AG09309 (cell line): ENCODE data around the gene TFAP2E.

Experiments
- DNase-seq: peaks from one replicate; pipeline ENCODE4 v3.0.0-alpha.2; 2010; ENCODE audit warnings: low read depth
- H3K4me3 ChIP-seq: 2 replicates; pipeline ENCODE4 v1.5.1; 2011; ENCODE audit warnings: mild to moderate bottlenecking, low read depth, low read length, moderate library complexity; ENCODE audit not compliant: control insufficient read depth
- CTCF ChIP-seq: IDR thresholded peaks from 2 replicates; pipeline ENCODE4 v1.5.1; 2011; ENCODE audit warnings: mild to moderate bottlenecking, low read depth, low read length, inconsistent platforms; ENCODE audit not compliant: insufficient read depth, control insufficient read depth; ENCODE audit errors: missing control alignments

TFAP2E gene

DNA sequence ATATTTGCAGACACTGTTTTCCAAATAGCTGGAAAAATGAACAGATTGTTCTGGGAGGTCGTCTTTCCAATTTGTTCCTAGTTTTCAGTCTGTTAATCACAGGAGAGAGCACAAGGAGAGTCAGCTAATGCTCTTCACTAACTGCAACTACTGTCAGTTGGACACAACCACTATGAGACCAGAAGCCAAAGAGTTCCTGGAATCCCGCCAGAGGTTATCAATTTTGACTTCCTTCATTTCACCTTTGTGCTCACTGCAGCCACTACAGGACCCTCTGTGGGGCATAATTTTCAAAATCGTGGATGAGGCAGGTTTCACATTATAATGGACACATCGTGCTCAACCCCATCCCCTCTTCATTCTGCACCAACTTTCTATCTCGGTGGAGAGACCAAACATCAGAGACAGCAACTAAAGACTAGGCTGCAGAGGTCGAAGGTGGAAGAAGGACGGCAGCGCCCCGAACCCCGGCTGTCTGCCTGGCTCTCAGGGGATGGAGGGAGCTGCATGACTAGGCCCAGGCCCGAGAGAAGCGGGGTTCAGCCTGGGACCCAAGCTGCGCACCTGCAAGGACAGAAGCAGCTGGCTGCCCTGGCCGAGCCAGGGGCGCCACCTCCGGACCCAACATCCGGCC is 16.5 kb upstream of the TFAP2E start:
- TF ChIP-seq CTCF = no peak
- no peak for DNase-seq
- H3K4me3 ChIP-seq = peak overlapping the region; percentile 88

- no peak for DNase-seq
- H3K4me3 ChIP-seq = peak within 1 kb of the TSS; percentile 88
- TF ChIP-seq CTCF = no peak
These were observed 15.9 kb upstream of the TFAP2E start, which contains the start of gene KIAA0319L for GRCh38 chr1:35557118-35557610. KIAA0319L (minus strand) TSS chr1:35557403; CDS start chr1:35554491, 2,912 bp downstream.

- peak; percentile 88 for DNase-seq
- no peak for TF ChIP-seq CTCF
- peak within 1 kb of the TSS; percentile 88 for H3K4me3 ChIP-seq
These were observed 15.3 kb upstream of the TFAP2E start, which contains the start of gene NCDN for GRCh38 chr1:35557611-35558373. NCDN (plus strand) TSS chr1:35557799; CDS start chr1:35558191, 392 bp downstream.

DNA sequence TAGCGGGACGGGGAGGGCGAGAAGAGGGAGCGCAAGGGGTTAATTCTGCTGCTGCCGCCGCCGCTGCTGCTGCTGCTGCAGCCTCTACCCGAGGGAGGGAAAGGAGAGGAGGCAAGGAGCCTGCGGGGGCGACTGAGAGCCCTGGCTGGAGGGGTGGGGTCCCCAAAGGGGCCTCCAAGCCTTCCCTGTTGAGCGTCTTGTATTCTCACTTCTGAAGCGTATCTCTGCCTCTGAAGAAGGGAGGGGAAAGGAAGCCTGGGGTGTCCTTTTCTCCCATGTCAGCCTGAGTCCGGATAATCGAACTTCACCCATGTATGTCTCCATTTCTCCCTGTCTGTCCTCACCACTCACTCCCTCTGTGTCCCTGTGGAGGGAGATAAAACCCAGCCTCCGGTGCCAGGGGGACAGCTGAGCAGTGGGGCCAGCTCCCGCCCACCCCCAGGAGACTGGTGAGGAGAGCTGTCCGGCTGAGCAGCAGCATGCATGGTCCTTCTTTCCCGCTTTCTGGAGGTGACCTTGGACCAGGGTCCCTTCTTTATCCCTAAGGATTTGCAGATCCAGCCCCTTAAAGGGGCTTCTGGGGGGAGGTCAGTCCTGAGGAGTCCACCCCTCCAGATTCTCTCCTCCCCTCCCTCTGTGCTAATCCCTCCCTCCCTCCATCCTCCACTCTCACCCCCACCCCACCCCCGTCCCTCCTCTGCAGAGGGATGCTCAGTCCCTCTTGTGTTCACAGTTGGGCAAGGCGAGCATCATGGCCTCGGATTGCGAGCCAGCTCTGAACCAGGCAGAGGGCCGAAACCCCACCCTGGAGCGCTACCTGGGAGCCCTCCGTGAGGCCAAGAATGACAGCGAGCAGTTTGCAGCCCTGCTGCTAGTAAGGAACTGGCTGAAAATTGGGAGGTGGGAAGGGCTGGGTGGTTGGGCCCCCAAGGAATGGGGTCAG is 14.5 kb upstream of the TFAP2E start:
- DNase-seq = no peak
- TF ChIP-seq CTCF = no peak
- peak overlapping the region; percentile 88 for H3K4me3 ChIP-seq

GRCh38 chr1:35559317-35559944 is 13.7 kb upstream of the TFAP2E start:
- no peak overlapping the region; the same call in none of the 2 replicates for H3K4me3 ChIP-seq
- TF ChIP-seq CTCF = no peak
- DNase-seq = no peak
